GM21367 (cell line): Measurements from ENCODE around the gene MRPL24.
"Not testable (repeated sequence)": the region's sequence is repeated elsewhere in the genome, so short reads cannot be mapped to it uniquely, and the experiment has no call there.

Experiments
- ATAC-seq: cut with Tn5 transposase; IDR thresholded peaks from one replicate; pipeline ENCODE4 v1.9.1; 2021; ENCODE audit not compliant: unreplicated experiment

The MRPL24 gene

DNA sequence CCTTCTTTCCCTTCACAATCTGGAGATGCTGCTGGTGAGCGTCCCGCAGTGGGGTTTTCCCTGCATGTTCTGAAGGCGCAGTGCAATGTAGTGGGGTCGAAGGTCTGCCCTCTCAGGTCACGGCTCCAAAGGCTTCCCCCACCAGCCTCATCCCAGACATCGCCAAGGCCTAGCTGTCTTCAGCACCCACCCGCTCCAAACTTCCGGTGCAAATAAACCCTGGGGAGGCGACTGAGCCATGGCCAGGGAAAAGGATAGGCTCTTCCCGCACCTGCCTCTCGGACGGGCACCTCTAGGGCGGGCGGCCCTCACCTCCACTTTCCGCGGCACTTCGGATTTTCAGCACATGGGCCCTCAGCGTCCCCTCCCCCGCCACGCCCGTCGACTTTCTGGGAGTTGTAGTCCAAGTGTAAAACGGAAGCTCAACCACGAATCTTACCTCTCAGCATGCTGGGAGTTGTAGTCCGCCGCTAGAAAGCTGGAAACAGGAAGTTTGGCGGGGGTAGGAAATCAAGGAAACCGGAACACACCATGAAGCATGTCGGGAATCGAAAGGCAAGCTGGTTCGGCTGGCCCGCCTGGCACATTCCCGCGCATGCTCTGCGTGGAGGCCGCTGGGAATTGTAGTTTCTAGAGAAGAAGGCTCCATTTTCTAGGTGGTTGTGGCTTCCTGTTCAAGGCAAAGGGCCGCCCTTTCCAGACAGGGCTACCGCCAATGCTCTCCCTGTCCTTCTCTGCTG lies at the start of gene MRPL24:
TSS of gene MRPL24 (minus strand) at position 348 of the 740 bp plus-strand sequence. CDS start 2,384 bp downstream, outside the sequence.
- ATAC-seq = peak; percentile 71

DNA sequence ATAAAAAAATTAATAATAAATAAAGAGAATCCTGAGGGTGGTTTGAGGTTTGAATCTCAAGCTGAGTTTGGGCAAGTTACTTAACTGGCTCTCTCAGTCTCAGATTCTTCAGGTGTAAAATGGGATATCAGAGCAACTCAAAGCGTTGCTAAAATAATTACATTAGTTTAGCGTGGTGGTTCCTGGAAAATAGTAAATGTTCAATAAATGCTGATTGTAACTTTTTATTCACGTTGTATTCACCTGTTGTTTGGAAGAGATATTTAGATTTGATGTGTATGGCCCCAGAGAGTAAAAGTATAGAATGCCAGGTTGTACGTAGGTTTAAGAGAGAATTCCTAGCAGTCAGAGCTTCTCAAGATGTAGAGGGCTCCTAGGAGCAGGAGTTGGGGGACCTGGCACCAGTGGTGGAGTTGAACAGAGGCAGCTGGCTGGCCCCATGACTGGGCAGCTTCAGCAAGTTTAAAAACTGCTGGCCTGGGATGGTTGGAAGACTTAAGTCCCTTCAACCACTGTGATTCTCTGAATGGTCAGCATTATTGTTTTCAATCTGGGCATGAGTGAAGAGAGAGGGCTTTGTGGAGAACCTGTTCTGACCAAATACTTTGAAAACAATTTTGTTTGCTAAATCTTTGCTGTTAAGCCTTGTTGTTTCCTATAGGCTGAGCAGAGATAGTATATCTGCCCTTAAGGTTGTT lies 48.9 kb upstream of the MRPL24 start:
- no peak for ATAC-seq

DNA sequence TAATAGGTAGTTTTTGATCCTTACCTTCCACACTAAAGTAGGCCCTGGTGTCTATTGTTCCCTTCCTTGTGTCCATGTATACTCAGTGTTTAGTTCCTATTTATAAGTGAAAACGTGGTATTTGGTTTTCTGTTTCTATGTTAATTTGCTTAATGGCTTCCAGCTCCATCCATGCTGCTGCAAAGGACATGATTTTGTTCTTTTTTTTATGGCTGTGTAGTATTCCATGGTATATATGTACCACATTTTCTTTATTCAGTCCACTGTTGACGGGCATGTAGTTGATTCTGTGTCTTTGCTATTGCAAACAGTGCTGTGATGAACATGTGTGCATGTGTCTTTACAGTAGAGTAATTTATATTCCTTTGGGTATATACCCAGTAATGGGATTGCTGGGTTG lies 47.2 kb upstream of the MRPL24 start:
- ATAC-seq = no peak

DNA sequence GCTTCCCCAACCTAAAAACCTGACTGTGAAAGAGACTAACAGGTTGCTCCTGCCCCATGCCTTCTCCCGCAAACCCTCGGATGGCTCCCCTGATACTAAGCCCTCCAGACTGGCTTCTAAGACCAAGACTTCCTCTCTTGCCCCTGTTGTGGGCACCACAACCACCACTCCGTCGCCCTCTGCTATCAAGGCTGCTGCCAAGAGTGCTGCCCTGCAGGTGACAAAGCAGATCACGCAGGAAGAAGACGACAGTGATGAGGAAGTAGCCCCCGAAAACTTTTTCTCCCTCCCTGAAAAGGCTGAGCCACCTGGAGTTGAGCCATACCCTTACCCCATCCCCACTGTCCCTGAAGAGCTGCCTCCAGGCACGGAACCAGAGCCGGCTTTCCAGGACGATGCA lies 45.8 kb upstream of the MRPL24 start:
- no peak for ATAC-seq

DNA sequence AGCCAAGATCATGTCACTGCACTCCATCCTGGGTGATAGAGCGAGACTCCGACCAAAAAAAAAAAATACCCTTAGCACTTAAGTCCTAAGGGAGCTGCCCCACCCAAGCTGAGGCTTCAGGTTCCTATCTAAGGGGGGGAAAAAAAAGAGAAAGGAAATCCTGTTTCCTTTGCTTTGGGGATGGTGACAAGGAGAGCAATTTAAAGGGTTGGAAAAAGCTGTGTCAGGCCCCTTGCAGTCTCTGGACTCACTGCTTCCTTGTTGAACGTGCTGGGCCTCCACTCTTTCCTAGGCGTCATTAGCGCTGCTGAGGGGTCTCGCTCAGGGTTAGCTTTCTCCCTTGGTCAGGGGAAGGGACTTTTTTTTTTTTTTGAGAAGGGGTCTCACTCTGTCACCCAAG lies 44.6 kb upstream of the MRPL24 start:
- no peak for ATAC-seq

DNA sequence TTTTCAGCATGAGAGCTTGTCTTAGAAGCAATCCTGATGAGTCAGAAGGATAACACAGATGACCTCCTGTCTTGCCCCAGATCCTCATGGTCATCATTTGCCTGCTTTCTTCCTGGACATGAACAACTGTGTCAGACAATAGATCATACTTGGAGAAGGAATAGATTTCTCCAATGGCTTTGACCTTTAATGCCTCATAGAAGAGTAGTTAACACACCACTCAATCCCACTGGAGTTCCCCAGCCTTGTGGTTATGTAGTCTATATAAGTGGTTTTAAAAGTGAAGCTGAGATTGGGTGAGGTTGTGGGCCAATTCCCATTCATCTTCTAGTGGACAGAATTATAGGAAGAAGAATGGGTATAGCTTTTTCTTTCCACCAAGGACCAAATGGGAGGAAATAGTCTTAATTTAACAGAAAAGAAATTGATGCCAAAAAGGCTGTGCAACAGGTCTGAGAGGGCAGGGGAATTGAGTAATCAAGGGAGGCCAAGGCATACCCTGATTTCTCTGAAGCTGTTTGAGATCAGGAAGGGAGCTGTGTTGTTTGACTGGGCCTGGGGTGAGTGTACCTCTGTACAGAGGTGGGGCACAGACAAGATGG lies 40.8 kb upstream of the MRPL24 start:
- no peak for ATAC-seq

DNA sequence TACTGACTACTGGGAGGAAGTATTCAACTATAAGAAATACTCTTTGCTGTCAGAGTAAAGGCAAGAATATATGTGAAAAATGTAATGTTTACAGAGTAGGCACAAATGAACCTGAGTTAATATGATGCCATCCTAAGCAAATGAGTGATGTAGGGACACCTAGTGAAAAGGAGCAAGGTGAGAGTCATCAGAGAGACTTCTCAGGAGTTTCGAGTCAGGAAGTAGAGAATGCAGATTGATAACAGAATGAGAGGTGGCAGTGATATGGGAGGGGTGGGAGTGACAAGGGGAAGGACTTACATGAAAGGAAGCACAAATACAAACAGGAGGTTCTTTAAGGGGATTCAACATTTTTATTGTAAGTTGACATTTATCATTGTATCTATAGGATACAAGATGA lies 36.7 kb upstream of the MRPL24 start:
- no peak for ATAC-seq

DNA sequence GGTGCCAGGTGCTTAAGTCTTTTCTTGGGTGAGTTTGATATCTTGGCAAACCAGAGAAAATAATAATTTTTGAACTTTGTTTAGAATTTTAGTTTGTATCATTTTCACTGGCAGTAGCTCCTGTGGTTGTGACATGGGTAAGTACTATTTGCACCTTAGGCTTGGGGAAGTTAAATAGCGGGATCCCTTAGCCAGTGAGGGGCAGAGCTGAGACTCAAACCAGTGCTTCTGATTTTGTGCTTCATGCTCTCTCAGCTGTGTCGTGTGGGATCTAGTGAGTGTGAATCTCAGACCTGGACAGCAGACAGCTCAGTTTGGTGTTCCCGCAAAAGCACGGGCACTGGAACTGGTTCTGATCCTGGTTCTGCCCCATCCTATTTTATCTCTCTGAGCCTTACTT lies 36.1 kb upstream of the MRPL24 start:
- no peak for ATAC-seq

DNA sequence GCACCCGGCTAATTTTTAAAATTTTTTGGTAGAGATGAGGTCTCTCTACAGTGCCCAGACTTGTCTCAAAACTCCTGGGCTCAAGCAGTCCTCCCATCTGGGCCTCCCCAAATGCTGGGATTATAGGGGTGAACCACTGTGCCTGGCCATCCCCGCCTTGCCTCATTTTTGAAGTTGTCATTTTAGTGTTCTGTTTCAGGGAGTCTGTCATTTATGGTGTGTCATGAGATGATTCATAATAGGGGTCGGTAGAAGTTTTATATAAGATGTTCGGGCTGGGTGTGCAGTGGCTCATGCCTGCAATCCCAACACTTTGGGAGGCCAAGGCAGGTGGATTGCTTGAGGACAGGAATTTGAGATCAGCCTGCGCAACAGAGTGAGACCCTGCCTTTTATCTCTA lies 34.9 kb upstream of the MRPL24 start:
- no peak for ATAC-seq

DNA sequence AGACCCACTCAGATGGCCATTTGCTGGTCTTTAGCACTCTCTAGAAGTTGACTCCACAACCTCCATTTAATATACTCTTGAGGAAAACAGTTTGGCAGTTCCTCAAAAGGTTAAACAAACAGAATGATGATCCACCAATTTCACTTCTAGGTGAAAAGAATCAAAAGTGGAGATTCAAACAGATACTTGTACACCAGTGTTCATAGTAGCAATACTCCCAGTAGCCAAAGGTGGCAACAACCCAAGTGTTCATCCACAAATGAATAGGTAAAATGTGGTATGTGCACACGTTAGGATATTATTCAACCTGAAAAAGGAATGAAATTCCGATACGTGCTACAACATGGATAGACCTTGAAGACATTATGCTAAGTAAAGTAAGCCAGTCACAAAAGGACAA lies 32.7 kb upstream of the MRPL24 start:
- ATAC-seq = no peak

DNA sequence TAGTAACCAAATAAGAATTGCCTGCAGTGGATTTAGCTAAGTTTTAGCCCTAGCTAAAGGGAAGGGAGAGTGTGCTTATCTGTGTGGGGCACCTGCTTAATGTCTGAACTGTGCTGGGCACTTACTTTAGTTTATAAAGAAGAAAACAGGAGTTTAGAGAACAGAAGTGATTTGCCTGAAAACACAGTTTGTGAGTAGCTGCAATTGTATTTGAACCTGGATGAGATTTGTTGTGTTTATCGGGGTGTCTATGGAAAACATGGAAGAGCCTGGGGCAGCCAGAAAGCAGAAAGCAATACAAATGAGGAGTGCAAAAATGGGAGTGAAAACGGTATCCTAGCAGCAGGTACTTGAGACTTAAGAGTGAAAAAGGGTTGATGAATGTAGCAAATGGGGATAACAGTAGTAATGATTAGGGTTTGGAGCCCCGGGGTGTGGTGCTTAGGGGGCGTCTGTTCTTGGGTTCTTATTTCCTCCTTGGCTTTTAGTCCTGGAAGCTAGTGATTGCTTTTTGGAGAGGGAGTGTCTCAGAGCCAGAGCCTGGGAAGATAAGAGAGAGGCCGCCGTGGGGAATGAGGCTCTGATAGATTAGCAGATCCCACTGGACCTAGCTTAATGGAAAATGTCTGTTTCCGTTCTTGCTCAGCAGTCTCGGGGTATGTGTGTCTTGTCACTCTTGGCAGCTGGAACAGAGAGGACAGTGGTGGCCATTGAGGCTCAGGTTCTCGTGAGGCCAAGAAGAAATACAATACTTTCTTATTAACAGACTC lies 32.0 kb upstream of the MRPL24 start:
- no peak for ATAC-seq

DNA sequence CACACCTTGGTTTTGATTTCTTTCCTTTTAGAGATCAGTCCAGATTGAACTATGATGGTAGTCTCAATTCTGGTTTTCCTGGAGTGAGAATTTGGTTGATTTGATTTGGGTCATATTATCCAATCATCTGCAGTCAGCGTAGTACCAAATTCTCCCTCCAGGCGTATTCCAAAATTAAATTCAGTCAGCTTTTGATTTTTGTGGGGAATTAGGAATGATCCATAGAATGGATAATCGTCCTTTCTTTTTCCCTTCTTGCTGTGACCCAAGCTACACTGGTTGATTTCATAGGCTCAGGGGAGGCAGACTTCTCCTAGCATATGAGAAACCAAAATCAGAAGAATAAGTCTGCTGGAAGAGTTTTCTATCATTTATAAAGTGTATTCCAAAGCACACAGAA lies 31.3 kb upstream of the MRPL24 start:
- ATAC-seq = no peak

DNA sequence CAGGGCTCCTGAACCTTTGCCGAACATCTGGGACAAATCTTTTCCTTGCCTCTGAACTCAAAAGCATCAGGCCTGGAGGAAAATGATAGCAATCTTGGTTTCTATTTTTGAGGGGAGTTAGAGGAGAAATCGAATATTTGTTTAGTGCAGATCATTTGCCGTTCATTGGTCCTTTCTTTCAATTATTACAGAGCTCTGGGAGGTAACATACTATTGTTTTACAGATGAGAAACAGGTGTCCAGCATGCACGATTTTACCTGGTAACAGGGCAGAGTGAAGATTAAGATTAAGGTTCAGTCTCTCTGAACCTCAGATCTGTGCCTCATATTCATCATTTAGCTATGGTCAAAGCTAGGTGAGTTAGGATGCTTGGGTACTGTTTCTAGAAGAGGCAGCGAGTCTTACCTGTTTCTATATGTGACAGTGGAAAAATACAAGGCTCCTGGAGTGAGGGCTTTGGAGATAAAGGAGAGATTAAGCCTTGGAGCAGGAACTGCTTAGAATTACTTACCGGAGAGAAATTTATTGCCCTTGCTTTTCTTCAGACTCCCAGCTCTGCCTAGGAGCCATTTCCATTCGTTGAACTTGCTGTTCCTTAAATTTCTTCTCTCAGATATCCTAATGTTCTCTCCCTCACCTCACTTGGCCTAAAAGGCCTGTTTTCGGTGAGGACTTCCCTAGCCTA lies 27.9 kb upstream of the MRPL24 start:
- ATAC-seq = no peak

DNA sequence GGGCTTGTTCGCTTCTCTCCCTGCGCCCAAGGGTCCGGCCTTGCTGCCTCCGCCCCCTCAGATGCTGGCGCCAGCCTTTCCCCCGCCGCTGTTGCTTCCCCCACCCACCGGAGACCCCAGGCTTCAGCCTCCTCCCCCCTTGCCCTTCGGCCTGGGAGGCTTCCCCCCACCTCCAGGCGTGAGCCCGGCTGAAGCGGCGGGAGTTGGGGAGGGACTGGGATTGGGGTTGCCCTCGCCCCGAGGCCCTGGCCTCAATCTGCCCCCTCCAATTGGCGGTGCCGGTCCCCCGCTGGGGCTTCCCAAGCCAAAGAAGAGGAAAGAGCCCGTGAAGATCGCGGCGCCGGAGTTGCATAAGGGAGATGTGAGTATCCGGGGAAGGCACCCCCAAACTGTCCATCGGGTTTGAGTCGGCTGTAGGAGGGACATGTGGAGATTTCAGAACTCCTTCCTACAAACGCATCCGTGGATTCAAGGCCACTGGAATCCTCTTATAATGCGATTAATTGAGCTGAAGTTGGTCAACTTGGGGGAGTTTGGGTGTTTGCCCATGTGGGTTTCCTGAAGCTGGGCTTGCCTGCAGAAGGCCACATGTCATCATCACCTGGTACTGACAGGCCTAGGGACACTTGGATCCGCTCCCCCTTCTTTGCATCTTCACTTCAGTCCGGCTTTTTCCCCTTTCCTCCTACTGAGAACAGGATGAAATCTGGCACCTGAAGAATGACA lies 27.2 kb upstream of the MRPL24 start:
- ATAC-seq = no peak

DNA sequence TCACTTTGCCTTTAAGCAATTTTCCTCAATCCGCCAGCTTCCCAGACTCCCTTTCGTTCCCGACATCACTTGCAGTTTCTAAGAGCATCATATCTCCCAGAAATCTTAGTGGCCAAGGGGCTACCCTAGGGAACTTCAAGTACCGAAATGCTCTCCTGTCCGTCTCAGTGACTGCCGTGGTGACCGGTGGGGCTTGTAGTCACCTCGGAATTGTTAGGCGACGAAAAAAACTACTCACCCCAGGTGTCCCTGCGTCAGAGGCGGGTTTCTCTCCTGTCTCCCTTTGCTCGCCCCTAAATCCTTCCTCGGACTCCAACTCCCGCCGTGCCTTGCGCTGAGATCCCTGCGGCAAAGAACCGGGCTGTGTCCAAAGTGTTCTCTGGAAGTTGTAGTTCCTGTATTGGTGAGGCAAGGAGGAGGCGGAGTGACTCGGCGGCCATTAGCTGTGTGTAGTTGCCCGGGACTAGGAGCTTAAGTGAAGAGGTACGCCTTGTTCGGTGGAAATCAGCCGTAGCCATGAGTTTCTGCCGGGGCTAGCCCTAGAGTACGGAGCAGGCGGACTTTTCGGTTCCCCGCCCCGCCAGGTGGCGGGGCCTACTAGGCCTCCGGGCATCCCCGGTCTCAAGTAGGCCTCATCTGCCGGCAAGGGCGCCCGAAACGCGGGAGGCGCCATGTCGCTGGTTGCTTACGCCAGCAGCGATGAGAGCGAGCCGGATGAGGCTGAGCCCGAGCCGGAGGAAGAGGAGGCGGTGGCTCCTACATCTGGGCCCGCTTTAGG lies 26.4 kb upstream of the MRPL24 start, which contains the start of gene PRCC:
TSS of gene PRCC (plus strand) at position 435 of the 778 bp plus-strand sequence. CDS start at position 672, 237 bp downstream.
- peak; percentile 84 for ATAC-seq

DNA sequence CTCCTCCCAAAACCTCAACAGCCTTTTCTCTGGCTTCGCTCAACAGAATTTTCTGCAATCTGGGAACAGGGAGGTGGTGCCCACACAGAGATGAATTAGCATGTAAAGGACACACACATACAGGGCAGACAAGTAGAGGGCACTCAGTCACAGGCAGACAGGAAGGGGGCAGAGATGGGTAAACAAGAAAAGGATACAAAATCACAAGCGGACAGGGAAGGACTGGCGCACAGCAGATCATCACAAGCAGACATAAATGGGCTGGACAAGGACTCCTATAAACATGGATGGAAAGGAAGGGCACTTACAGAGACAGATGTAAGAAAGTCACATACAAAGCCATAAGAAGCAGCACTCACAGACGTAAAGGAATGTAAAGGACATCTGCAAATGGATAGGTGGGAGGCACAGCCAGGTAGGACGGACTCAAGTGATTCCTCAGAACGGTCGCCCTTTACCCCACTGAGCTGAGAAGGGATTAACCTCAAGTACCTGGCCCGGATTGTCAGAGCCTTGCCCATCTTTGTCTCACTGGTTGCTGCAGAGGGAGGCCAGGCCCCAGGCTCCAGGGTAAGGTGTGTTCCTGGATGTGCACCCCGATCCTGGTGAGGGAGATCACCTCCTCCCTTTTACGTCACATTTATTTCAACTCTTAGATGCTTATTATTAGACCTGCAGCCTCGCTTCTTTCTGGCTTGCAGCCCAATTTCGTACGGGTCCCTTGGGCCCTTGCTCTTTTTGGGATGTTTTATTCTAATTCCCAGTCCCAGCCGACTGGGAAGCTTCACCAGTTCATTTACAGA lies 25.6 kb upstream of the MRPL24 start:
- ATAC-seq = peak; percentile 6

DNA sequence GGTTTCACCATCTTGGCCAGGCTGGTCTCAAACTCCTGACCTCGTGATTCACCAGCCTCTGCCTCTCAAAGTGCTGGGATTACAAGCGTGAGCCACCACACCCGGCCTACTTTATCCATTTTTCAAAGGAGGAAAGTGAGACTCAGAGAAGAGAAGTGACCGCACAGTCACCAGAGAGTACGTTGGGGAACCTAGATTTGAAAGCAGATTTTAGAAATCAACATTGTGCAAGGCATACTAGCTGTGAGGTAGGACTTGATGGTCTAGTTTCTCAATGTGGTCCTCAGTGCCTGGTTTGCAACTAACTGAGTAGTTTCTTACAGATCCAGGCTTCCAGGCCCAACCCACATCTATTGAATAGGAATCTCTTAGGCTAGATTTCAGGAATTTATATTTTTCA lies 24.8 kb upstream of the MRPL24 start:
- no peak for ATAC-seq

DNA sequence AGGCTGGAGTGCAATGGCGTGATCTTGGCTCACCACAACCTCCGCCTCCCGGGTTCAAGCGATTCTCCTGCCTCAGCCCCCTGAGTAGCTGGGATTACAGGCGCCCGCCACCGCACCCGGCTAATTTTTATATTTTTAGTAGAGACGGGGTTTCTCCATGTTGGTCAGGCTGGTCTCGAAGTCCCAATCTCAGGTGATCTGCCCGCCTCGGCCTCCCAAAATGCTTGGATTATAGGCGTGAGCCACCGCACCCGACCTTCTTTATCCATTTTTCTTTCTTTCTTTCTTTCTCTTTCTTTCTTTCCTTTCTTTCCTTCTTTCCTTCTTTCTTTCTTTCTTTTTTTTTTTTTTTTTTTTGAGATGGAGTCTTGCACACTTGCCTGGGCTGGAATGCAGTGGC lies 24.2 kb upstream of the MRPL24 start:
- not testable (repeated sequence) for ATAC-seq

DNA sequence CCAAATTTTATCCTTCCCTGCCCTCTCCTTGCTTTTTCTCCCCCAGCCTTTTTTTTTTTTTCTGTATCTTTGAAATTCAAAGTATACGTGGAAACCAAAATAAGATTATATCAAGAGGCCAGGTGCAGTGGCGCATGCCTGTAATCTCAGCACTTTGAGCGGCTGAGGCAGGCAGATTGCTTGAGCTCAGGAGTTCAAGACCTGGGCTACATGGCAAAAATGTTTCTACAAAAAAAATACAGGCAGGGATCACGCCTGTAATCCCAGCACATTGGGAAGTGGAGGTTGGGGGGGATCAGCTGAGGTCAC lies 19.9 kb upstream of the MRPL24 start:
- ATAC-seq = no peak
